Measurements from ENCODE around the gene PXK.

GRCh38 chr3:58417075-58417474 lies 84.4 kb downstream of the PXK start:
- no peak for TF ChIP-seq CTCF (IDR thresholded peaks at IDR 0.05)
- TF ChIP-seq POLR2A (IDR thresholded peaks at IDR 0.05): no peak
